GM23338 (cell line): ENCODE results near the gene SLC6A1. TPM values are rescaled to one million over a fixed set of nuclear protein-coding genes. Genes with fewer than 3 reads are reported as not detected.
A peak's percentile ranks its signal among the peaks of the same experiment; 100 is the strongest.

Experiments
- ATAC-seq: fragments of 200-7000 bp; cut with Tn5 transposase; 3 replicates; pipeline ENCODE4 v1.9.1; 2020
- DNase-seq: peaks from one replicate; pipeline ENCODE4 v3.0.0-alpha.2; 2015; ENCODE audit warnings: low spot score
- H2AFZ ChIP-seq: fragments of 200-600 bp; sonication (generic); 2 replicates; pipeline ENCODE4 v1.8.0; 2016; ENCODE audit warnings: antibody characterized with exemption, mild to moderate bottlenecking, moderate library complexity
- H3F3A ChIP-seq: fragments of 200-600 bp; sonication (generic); replicated peaks from 2 replicates; pipeline ENCODE4 v1.8.0; 2017; ENCODE audit warnings: antibody characterized with exemption, mixed run types, low read depth
- H3K27ac ChIP-seq: fragments of 200-600 bp; sonication (generic); 2 replicates; pipeline ENCODE4 v1.6.1; 2016; ENCODE audit warnings: low read depth
- H3K27me3 ChIP-seq: fragments of 200-600 bp; sonication (generic); 2 replicates; pipeline ENCODE4 v1.8.0; 2016; ENCODE audit warnings: mild to moderate bottlenecking, mixed run types, moderate library complexity; ENCODE audit not compliant: insufficient read depth
- H3K36me3 ChIP-seq: fragments of 200-600 bp; sonication (generic); 2 replicates; pipeline ENCODE4 v1.8.0; 2016; ENCODE audit warnings: mild to moderate bottlenecking; ENCODE audit not compliant: insufficient read depth
- H3K4me1 ChIP-seq: fragments of 200-600 bp; sonication (generic); 2 replicates; pipeline ENCODE4 v1.8.0; 2016; ENCODE audit warnings: mild to moderate bottlenecking, moderate library complexity; ENCODE audit not compliant: insufficient read depth
- H3K4me2 ChIP-seq: fragments of 200-600 bp; sonication (generic); 2 replicates; pipeline ENCODE4 v1.7.1; 2017; ENCODE audit warnings: mixed run types
- H3K4me3 ChIP-seq: fragments of 200-600 bp; sonication (generic); 2 replicates; pipeline ENCODE4 v1.6.1; 2016; ENCODE audit warnings: mixed run types
- H3K79me2 ChIP-seq: fragments of 200-600 bp; sonication (generic); replicated peaks from 2 replicates; pipeline ENCODE4 v1.8.0; 2017; ENCODE audit warnings: mild to moderate bottlenecking; ENCODE audit not compliant: insufficient read depth
- H3K9me2 ChIP-seq: fragments of 200-600 bp; sonication (generic); 2 replicates; pipeline ENCODE4 v1.8.0; 2017; ENCODE audit not compliant: insufficient read depth
- H4K20me1 ChIP-seq: fragments of 200-600 bp; sonication (generic); replicated peaks from 2 replicates; pipeline ENCODE4 v1.8.0; 2017; ENCODE audit warnings: mild to moderate bottlenecking; ENCODE audit not compliant: insufficient read depth
- H3K27ac Mint-ChIP-seq: 2 replicates; pipeline ENCODE4 v1.8.0; 2020; ENCODE audit warnings: inconsistent platforms, mild to moderate bottlenecking, moderate library complexity, mixed read lengths
- H3K27me3 Mint-ChIP-seq: 3 replicates; pipeline ENCODE4 v1.8.0; 2022; ENCODE audit warnings: low read depth, mild to moderate bottlenecking, moderate library complexity, mixed read lengths, inconsistent platforms; ENCODE audit not compliant: insufficient read depth, poor library complexity
- H3K36me3 Mint-ChIP-seq: 3 replicates; pipeline ENCODE4 v1.8.0; 2021; ENCODE audit warnings: low read depth, mild to moderate bottlenecking, inconsistent platforms, moderate library complexity, mixed read lengths
- H3K4me1 Mint-ChIP-seq: 3 replicates; pipeline ENCODE4 v1.8.0; 2020; ENCODE audit warnings: mild to moderate bottlenecking, inconsistent platforms, mixed read lengths
- H3K4me3 Mint-ChIP-seq: 3 replicates; pipeline ENCODE4 v1.8.0; 2021; ENCODE audit warnings: moderate library complexity, mild to moderate bottlenecking, inconsistent platforms, mixed read lengths
- H3K9me3 Mint-ChIP-seq: 3 replicates; pipeline ENCODE4 v1.8.0; 2020; ENCODE audit warnings: moderate library complexity, mild to moderate bottlenecking, inconsistent platforms, mixed read lengths
- CREB1 ChIP-seq: fragments of 250-450 bp; sonication (Bioruptor Pico); IDR thresholded peaks from 2 replicates; pipeline ENCODE4 v1.5.0; 2020; ENCODE audit warnings: low read depth, mild to moderate bottlenecking, moderate library complexity
- EZH2 ChIP-seq: fragments of 200-600 bp; sonication (generic); IDR thresholded peaks from one replicate; pipeline ENCODE4 v1.8.0; 2017; ENCODE audit warnings: antibody characterized with exemption, mild to moderate bottlenecking, low read depth; ENCODE audit not compliant: unreplicated experiment
- EZH2phosphoT487 ChIP-seq: fragments of 200-600 bp; sonication (generic); IDR thresholded peaks from one replicate; pipeline ENCODE4 v1.8.1; 2018; ENCODE audit warnings: antibody characterized with exemption; ENCODE audit not compliant: unreplicated experiment
- JUNB ChIP-seq: IDR thresholded peaks from one replicate; pipeline ENCODE4 v1.6.1; 2016; ENCODE audit warnings: antibody characterized with exemption; ENCODE audit not compliant: unreplicated experiment
- NANOG ChIP-seq: IDR thresholded peaks from 2 replicates; pipeline ENCODE4 v1.6.1; 2016; ENCODE audit warnings: antibody characterized with exemption, borderline replicate concordance
- POLR2AphosphoS5 ChIP-seq: IDR thresholded peaks from 2 replicates; pipeline ENCODE4 v1.6.1; 2016; ENCODE audit warnings: antibody characterized with exemption, low read depth
- STAT1 ChIP-seq: IDR thresholded peaks from one replicate; pipeline ENCODE4 v1.6.1; 2016; ENCODE audit warnings: antibody characterized with exemption; ENCODE audit not compliant: unreplicated experiment
- ZNF114 ChIP-seq: fragments of 250-450 bp; sonication (Bioruptor Pico); IDR thresholded peaks from 2 replicates; pipeline ENCODE4 v1.5.0; 2020; ENCODE audit warnings: mild to moderate bottlenecking, moderate library complexity
- ZNF331 ChIP-seq: fragments of 250-450 bp; sonication (Bioruptor Pico); IDR thresholded peaks from 2 replicates; pipeline ENCODE4 v1.5.0; 2020; ENCODE audit warnings: low read depth, mild to moderate bottlenecking, moderate library complexity
- polyA plus RNA-seq: library from polyadenylated mRNA; unstranded; fragments of >200 nt; fragmentation: Nextera tagmentation; extraction: Ambion mirVana; gene quantifications from 2 replicates; pipeline ENCODE4 v1.2.1, GENCODE V29; 2016
- total RNA-seq: library from RNA; depleted of rRNA; stranded (reverse); fragments of >200 nt; shearing (Covaris generic); gene quantifications from 2 replicates; pipeline ENCODE4 v1.2.3, GENCODE V29; 2014
- TF ChIP-seq, protein P1 (sequence below), 2 experiments: fragments of 200-600 bp in 1 of 2; sonication (generic) in 1 of 2; conservative IDR thresholded peaks; 2 replicates each; pipeline versions ENCODE4 v1.5.1 to v1.6.1; 2016 to 2017; ENCODE audit warnings: antibody characterized with exemption in 2 of 2, low read depth in 2 of 2, mild to moderate bottlenecking in 2 of 2, moderate library complexity in 1 of 2
- TF ChIP-seq, protein P2 (sequence below): IDR thresholded peaks from 2 replicates; pipeline ENCODE4 v1.6.1; 2016; ENCODE audit warnings: antibody characterized with exemption
- TF ChIP-seq, protein P3 (sequence below): IDR thresholded peaks from one replicate; pipeline ENCODE4 v1.6.1; 2018; ENCODE audit warnings: antibody characterized with exemption; ENCODE audit not compliant: unreplicated experiment

SLC6A1 gene
- total and polyA plus RNA-seq, 2 experiments from 2014 or later: 0.16 to 0.28 TPM

DNA sequence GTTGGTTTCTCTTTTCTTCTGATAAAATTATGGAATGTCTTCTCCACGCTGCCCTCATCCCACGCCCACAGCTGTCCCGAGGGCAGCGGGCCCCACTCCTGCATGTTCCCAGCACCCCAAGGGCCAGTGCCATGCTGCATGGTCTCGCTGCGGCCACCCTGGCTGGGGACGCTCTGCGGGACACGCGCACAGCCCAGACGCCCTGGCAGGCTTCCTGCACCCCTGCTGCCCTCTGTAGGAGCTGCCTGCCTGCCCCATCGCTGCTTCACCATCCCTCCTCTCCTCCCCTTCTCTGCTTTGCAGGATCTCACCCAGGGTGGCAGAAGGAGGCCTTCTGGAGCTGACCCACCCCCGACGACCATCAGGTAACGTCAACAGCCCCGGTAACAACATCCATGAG, 22.8 kb downstream of the SLC6A1 start:
- Histone ChIP-seq H4K20me1 (no peaks in the 10 kb centered on the region), H3K4me3 (no peak overlapping the region), H3K36me3 (no peaks in the 10 kb centered on the region), H2AFZ (no peak overlapping the region), H3F3A (no peaks in the 10 kb centered on the region), H3K27ac (no peak overlapping the region), H3K79me2 (no peaks in the 10 kb centered on the region), H3K4me2 (no peak overlapping the region), H3K4me1 (no peaks in the 10 kb centered on the region), H3K9me2 (no peaks in the 10 kb centered on the region), H3K27me3 (no peaks in the 10 kb centered on the region)
- ATAC-seq: peak; percentile 45; the same call in 2 of the 3 replicates
- Mint-ChIP-seq H3K4me1 (no peaks in the 10 kb centered on the region; the same call in 2 of the 3 replicates), H3K4me3 (no peak overlapping the region), H3K27ac (no peak overlapping the region), H3K27me3 (peaks cover 2% of the 10 kb centered on the region), H3K36me3 (no peaks in the 10 kb centered on the region), H3K9me3 (no peaks in the 10 kb centered on the region)
- TF ChIP-seq, protein P1, sequence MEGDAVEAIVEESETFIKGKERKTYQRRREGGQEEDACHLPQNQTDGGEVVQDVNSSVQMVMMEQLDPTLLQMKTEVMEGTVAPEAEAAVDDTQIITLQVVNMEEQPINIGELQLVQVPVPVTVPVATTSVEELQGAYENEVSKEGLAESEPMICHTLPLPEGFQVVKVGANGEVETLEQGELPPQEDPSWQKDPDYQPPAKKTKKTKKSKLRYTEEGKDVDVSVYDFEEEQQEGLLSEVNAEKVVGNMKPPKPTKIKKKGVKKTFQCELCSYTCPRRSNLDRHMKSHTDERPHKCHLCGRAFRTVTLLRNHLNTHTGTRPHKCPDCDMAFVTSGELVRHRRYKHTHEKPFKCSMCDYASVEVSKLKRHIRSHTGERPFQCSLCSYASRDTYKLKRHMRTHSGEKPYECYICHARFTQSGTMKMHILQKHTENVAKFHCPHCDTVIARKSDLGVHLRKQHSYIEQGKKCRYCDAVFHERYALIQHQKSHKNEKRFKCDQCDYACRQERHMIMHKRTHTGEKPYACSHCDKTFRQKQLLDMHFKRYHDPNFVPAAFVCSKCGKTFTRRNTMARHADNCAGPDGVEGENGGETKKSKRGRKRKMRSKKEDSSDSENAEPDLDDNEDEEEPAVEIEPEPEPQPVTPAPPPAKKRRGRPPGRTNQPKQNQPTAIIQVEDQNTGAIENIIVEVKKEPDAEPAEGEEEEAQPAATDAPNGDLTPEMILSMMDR (conservative IDR thresholded peaks at IDR 0.05; ENCODE audit: low read depth in 2 of 2): peak in 1 of 2 experiments; percentile 16; a peak in 1 of 4 replicates
- TF ChIP-seq ZNF331 (CRISPR knock-in tag) (no peak), NANOG (no peak), JUNB (no peak), CREB1 (CRISPR knock-in tag) (no peak)
- TF ChIP-seq, protein P2, sequence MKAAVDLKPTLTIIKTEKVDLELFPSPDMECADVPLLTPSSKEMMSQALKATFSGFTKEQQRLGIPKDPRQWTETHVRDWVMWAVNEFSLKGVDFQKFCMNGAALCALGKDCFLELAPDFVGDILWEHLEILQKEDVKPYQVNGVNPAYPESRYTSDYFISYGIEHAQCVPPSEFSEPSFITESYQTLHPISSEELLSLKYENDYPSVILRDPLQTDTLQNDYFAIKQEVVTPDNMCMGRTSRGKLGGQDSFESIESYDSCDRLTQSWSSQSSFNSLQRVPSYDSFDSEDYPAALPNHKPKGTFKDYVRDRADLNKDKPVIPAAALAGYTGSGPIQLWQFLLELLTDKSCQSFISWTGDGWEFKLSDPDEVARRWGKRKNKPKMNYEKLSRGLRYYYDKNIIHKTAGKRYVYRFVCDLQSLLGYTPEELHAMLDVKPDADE: no peak
- no peak for DNase-seq

DNA sequence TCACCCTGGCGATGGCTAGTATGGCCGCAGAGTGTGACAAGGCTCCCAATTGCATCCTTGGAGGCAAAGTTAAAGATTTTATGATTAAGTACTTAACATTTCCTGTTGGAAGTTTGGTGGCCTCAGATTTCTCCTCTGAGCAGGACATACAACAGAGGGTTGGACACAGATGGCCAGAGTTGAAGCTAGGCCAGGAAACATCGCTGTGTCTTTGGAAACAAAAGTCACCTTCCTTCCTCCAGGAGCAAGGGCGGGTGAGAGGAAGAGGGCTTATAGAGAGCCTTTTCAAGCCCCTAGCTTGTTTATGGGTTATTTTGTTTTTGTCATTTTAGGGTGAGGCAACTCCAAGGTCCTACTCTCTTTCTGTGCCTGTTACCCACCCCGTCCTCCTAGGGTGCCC, 24.2 kb downstream of the SLC6A1 start:
- Histone ChIP-seq H4K20me1 (no peaks in the 10 kb centered on the region), H3K27me3 (no peaks in the 10 kb centered on the region), H3K4me2 (no peak overlapping the region), H3K9me2 (no peaks in the 10 kb centered on the region), H3K4me1 (no peaks in the 10 kb centered on the region), H3K36me3 (no peaks in the 10 kb centered on the region), H3K27ac (no peak overlapping the region), H3K79me2 (no peaks in the 10 kb centered on the region), H2AFZ (no peak overlapping the region), H3K4me3 (no peak overlapping the region), H3F3A (no peaks in the 10 kb centered on the region)
- H3K9me3 Mint-ChIP-seq: no peaks in the 10 kb centered on the region
- ATAC-seq: no peak
- no peak overlapping the region for H3K4me3 Mint-ChIP-seq
- H3K36me3 Mint-ChIP-seq: no peaks in the 10 kb centered on the region
- DNase-seq: no peak
- H3K4me1 Mint-ChIP-seq: no peaks in the 10 kb centered on the region
- no peaks in the 10 kb centered on the region for H3K27me3 Mint-ChIP-seq
- no peak overlapping the region for H3K27ac Mint-ChIP-seq
- TF ChIP-seq EZH2phosphoT487: no peak
- TF ChIP-seq, protein P3, sequence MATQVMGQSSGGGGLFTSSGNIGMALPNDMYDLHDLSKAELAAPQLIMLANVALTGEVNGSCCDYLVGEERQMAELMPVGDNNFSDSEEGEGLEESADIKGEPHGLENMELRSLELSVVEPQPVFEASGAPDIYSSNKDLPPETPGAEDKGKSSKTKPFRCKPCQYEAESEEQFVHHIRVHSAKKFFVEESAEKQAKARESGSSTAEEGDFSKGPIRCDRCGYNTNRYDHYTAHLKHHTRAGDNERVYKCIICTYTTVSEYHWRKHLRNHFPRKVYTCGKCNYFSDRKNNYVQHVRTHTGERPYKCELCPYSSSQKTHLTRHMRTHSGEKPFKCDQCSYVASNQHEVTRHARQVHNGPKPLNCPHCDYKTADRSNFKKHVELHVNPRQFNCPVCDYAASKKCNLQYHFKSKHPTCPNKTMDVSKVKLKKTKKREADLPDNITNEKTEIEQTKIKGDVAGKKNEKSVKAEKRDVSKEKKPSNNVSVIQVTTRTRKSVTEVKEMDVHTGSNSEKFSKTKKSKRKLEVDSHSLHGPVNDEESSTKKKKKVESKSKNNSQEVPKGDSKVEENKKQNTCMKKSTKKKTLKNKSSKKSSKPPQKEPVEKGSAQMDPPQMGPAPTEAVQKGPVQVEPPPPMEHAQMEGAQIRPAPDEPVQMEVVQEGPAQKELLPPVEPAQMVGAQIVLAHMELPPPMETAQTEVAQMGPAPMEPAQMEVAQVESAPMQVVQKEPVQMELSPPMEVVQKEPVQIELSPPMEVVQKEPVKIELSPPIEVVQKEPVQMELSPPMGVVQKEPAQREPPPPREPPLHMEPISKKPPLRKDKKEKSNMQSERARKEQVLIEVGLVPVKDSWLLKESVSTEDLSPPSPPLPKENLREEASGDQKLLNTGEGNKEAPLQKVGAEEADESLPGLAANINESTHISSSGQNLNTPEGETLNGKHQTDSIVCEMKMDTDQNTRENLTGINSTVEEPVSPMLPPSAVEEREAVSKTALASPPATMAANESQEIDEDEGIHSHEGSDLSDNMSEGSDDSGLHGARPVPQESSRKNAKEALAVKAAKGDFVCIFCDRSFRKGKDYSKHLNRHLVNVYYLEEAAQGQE: no peak
- no peak for TF ChIP-seq ZNF114 (CRISPR knock-in tag)
- TF ChIP-seq POLR2AphosphoS5: no peak
- no peak for TF ChIP-seq STAT1
- no peak for TF ChIP-seq EZH2
- TF ChIP-seq, protein P2: no peak
- no peak for TF ChIP-seq NANOG
